Vagina (tissue), 2 donors: ENCODE data around the gene ANKRD28.

Source experiments
- CTCF ChIP-seq, 3 experiments: fragments of 450-650 bp in 2 of 3; fragments of 200-600 bp in 1 of 3; sonication (generic) in 1 of 3; IDR thresholded peaks; one replicate each; pipeline ENCODE4 v1.5.1; 2017 to 2019; ENCODE audit warnings: antibody characterized with exemption in 3 of 3, mild to moderate bottlenecking in 2 of 3, moderate library complexity in 2 of 3
- POLR2A ChIP-seq, 2 donors: fragments of 450-650 bp; IDR thresholded peaks; one replicate each; pipeline ENCODE4 v1.6.1; 2017; ENCODE audit warnings: antibody characterized with exemption in 2 of 2, mild to moderate bottlenecking in 2 of 2, moderate library complexity in 2 of 2
- POLR2AphosphoS5 ChIP-seq, 2 donors: sonication (generic); formaldehyde crosslinking; IDR thresholded peaks; one replicate each; pipeline ENCODE4 v1.9.0; 2017; ENCODE audit warnings: antibody characterized with exemption in 2 of 2, mild to moderate bottlenecking in 2 of 2, low read depth in 1 of 2; ENCODE audit not compliant: insufficient read depth in 1 of 2

GRCh38 chr3:15822281-15822680 lies 24.5 kb upstream of the ANKRD28 start:
- no peak for TF ChIP-seq POLR2AphosphoS5 (IDR thresholded peaks at IDR 0.05; ENCODE audit: insufficient read depth in 1 of 2, low read depth in 1 of 2)
- TF ChIP-seq CTCF (IDR thresholded peaks at IDR 0.05) = no peak
- no peak for TF ChIP-seq POLR2A (IDR thresholded peaks at IDR 0.05)
